WTC11 (cell line): ENCODE results near the gene ST8SIA1. TPM values are rescaled to one million over a fixed set of nuclear protein-coding genes. Genes with fewer than 3 reads are reported as not detected.

ENCODE experiments used
- ATAC-seq: fragments of 200-7000 bp; cut with Tn5 transposase; 2 replicates; pipeline ENCODE4 v1.10.0; 2021; ENCODE audit warnings: mild to moderate bottlenecking, moderate library complexity
- CTCF ChIA-PET: fragments of 300-600 bp; sonication (Branson Sonifier 250); formaldehyde crosslinking; loops from one replicate; lab custom pipeline; 2021; ENCODE audit warnings: antibody characterized with exemption; lab: Charles Lee
- POLR2A ChIA-PET: fragments of 350-600 bp; sonication (Branson Sonifier 250); formaldehyde crosslinking; loops from one replicate; lab custom pipeline; 2021; ENCODE audit warnings: antibody characterized with exemption; lab: Charles Lee
- DNase-seq: peaks from one replicate; pipeline ENCODE4 v3.0.0; 2021; ENCODE audit warnings: low spot score
- H3K27ac Mint-ChIP-seq: 2 replicates; pipeline ENCODE4 v1.8.0; 2021; ENCODE audit warnings: mixed read lengths
- H3K27me3 Mint-ChIP-seq: 2 replicates; pipeline ENCODE4 v1.8.0; 2021; ENCODE audit warnings: low read depth, mild to moderate bottlenecking, moderate library complexity, mixed read lengths
- H3K36me3 Mint-ChIP-seq: 2 replicates; pipeline ENCODE4 v1.8.0; 2021; ENCODE audit warnings: mixed read lengths
- H3K4me1 Mint-ChIP-seq: 2 replicates; pipeline ENCODE4 v1.8.0; 2022; ENCODE audit warnings: mixed read lengths
- H3K4me3 Mint-ChIP-seq: 2 replicates; pipeline ENCODE4 v1.8.0; 2021; ENCODE audit warnings: mild to moderate bottlenecking, moderate library complexity, mixed read lengths
- H3K9me3 Mint-ChIP-seq: 2 replicates; pipeline ENCODE4 v1.8.0; 2021; ENCODE audit warnings: mixed read lengths
- CREB1 ChIP-seq: sonication (generic); formaldehyde crosslinking; IDR thresholded peaks from 2 replicates; pipeline ENCODE4 v1.8.0; 2023; ENCODE audit warnings: mild to moderate bottlenecking, missing genetic modification reagents
- ETV6 ChIP-seq: sonication (generic); formaldehyde crosslinking; IDR thresholded peaks from 2 replicates; pipeline ENCODE4 v1.8.1; 2022; ENCODE audit warnings: mild to moderate bottlenecking, missing genetic modification reagents
- GTF2I ChIP-seq: fragments of 250-450 bp; sonication (Bioruptor Pico); conservative IDR thresholded peaks from 2 replicates; pipeline ENCODE4 v1.4.0; 2021; ENCODE audit warnings: mild to moderate bottlenecking
- HMGA2 ChIP-seq: fragments of 250-450 bp; sonication (Bioruptor Pico); IDR thresholded peaks from 2 replicates; pipeline ENCODE4 v1.4.0; 2021; ENCODE audit warnings: mild to moderate bottlenecking, moderate library complexity
- IRF2 ChIP-seq: sonication (generic); formaldehyde crosslinking; IDR thresholded peaks from 2 replicates; pipeline ENCODE4 v1.8.0; 2022; ENCODE audit warnings: low read depth, missing genetic modification reagents, borderline replicate concordance
- JAZF1 ChIP-seq: fragments of 250-450 bp; sonication (Bioruptor Pico); IDR thresholded peaks from 2 replicates; pipeline ENCODE4 v1.9.0; 2021; ENCODE audit warnings: moderate library complexity, mild to moderate bottlenecking, inconsistent platforms
- JUN ChIP-seq: sonication (generic); formaldehyde crosslinking; IDR thresholded peaks from 2 replicates; pipeline ENCODE4 v1.8.0; 2023; ENCODE audit warnings: mild to moderate bottlenecking, missing genetic modification reagents
- MXD4 ChIP-seq: fragments of 250-450 bp; sonication (Bioruptor Pico); IDR thresholded peaks from 2 replicates; pipeline ENCODE4 v1.8.0; 2021; ENCODE audit warnings: mild to moderate bottlenecking, moderate library complexity, borderline replicate concordance
- NFE2L1 ChIP-seq: sonication (generic); formaldehyde crosslinking; IDR thresholded peaks from 2 replicates; pipeline ENCODE4 v1.8.1; 2023; ENCODE audit warnings: missing genetic modification reagents
- NR2C2 ChIP-seq: sonication (generic); formaldehyde crosslinking; IDR thresholded peaks from 2 replicates; pipeline ENCODE4 v1.8.0; 2022; ENCODE audit warnings: mild to moderate bottlenecking, missing genetic modification reagents
- TEAD4 ChIP-seq: sonication (generic); formaldehyde crosslinking; IDR thresholded peaks from 2 replicates; pipeline ENCODE4 v1.8.0; 2022; ENCODE audit warnings: mild to moderate bottlenecking, missing genetic modification reagents
- ZNF232 ChIP-seq: sonication (generic); formaldehyde crosslinking; IDR thresholded peaks from 2 replicates; pipeline ENCODE4 v1.8.0; 2022; ENCODE audit warnings: mild to moderate bottlenecking, missing genetic modification reagents
- ZNF317 ChIP-seq: sonication (generic); formaldehyde crosslinking; IDR thresholded peaks from 2 replicates; pipeline ENCODE4 v1.8.1; 2023; ENCODE audit warnings: low read depth, mild to moderate bottlenecking, moderate library complexity, missing genetic modification reagents, borderline replicate concordance
- total RNA-seq: library from RNA; stranded (reverse); gene quantifications from 3 replicates; pipeline ENCODE4 v1.2.3, GENCODE V29; 2021
- TF ChIP-seq, protein P1 (sequence below): sonication (generic); formaldehyde crosslinking; conservative IDR thresholded peaks from 2 replicates; pipeline ENCODE4 v1.8.1; 2022; ENCODE audit warnings: mild to moderate bottlenecking, missing genetic modification reagents
- TF ChIP-seq, protein P2 (sequence below): fragments of 200-600 bp; IDR thresholded peaks from 2 replicates; pipeline ENCODE4 v1.8.0; 2022; ENCODE audit warnings: antibody characterized with exemption
- TF ChIP-seq, protein P3 (sequence below): fragments of 250-450 bp; sonication (Bioruptor Pico); conservative IDR thresholded peaks from 2 replicates; pipeline ENCODE4 v1.9.0; 2021; ENCODE audit warnings: mild to moderate bottlenecking
- TF ChIP-seq, protein P4 (sequence below): sonication (generic); formaldehyde crosslinking; IDR thresholded peaks from 2 replicates; pipeline ENCODE4 v1.8.1; 2022; ENCODE audit warnings: low read depth, mild to moderate bottlenecking, moderate library complexity, missing genetic modification reagents, borderline replicate concordance
- TF ChIP-seq, protein P5 (sequence below): sonication (generic); formaldehyde crosslinking; IDR thresholded peaks from 2 replicates; pipeline ENCODE4 v1.8.0; 2023; ENCODE audit warnings: mild to moderate bottlenecking, missing genetic modification reagents
- TF ChIP-seq, protein P6 (sequence below): sonication (generic); formaldehyde crosslinking; IDR thresholded peaks from 2 replicates; pipeline ENCODE4 v1.8.1; 2023; ENCODE audit warnings: mild to moderate bottlenecking, missing genetic modification reagents
- TF ChIP-seq, protein P7 (sequence below): sonication (generic); formaldehyde crosslinking; IDR thresholded peaks from 2 replicates; pipeline ENCODE4 v1.8.1; 2022; ENCODE audit warnings: missing genetic modification reagents, borderline replicate concordance

ST8SIA1 gene
- total RNA-seq, 1 experiment from 2014 or later = 2.3 TPM

DNA sequence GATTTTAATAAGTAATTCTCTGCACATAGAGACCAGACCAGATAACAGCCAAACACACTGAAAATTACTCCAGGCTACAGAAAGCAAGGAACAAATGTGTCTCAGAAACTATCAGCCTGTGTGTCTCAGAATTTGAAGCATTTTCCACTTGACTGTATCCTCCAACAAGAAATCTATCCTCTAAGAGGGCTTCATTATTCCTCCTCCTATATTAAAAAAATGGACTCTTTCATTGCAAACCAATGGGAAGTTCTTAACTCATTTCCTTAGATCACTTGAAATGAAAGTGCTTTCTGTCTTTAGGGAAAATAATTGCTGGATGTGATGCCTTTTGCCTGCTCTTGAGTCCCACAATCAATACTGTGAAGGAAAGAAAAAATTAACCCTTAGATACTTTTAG, 2.3 kb downstream of the ST8SIA1 start:
- H3K9me3 Mint-ChIP-seq = no peaks in the 10 kb centered on the region
- H3K36me3 Mint-ChIP-seq = no peaks in the 10 kb centered on the region
- DNase-seq (no peak), ATAC-seq (no peak)
- H3K4me3 Mint-ChIP-seq = no peak overlapping the region
- TF ChIP-seq NFE2L1 (CRISPR knock-in tag) (no peak), NR2C2 (no peak), JUN (CRISPR knock-in tag) (no peak), IRF2 (no peak), HMGA2 (CRISPR knock-in tag) (no peak), MXD4 (CRISPR knock-in tag) (no peak), ZNF232 (no peak), ZNF317 (CRISPR knock-in tag) (no peak)
- TF ChIP-seq, protein P1, sequence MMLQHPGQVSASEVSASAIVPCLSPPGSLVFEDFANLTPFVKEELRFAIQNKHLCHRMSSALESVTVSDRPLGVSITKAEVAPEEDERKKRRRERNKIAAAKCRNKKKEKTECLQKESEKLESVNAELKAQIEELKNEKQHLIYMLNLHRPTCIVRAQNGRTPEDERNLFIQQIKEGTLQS (CRISPR knock-in tag) = no peak
- TF ChIP-seq, protein P2, sequence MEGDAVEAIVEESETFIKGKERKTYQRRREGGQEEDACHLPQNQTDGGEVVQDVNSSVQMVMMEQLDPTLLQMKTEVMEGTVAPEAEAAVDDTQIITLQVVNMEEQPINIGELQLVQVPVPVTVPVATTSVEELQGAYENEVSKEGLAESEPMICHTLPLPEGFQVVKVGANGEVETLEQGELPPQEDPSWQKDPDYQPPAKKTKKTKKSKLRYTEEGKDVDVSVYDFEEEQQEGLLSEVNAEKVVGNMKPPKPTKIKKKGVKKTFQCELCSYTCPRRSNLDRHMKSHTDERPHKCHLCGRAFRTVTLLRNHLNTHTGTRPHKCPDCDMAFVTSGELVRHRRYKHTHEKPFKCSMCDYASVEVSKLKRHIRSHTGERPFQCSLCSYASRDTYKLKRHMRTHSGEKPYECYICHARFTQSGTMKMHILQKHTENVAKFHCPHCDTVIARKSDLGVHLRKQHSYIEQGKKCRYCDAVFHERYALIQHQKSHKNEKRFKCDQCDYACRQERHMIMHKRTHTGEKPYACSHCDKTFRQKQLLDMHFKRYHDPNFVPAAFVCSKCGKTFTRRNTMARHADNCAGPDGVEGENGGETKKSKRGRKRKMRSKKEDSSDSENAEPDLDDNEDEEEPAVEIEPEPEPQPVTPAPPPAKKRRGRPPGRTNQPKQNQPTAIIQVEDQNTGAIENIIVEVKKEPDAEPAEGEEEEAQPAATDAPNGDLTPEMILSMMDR = no peak
- TF ChIP-seq, protein P3, sequence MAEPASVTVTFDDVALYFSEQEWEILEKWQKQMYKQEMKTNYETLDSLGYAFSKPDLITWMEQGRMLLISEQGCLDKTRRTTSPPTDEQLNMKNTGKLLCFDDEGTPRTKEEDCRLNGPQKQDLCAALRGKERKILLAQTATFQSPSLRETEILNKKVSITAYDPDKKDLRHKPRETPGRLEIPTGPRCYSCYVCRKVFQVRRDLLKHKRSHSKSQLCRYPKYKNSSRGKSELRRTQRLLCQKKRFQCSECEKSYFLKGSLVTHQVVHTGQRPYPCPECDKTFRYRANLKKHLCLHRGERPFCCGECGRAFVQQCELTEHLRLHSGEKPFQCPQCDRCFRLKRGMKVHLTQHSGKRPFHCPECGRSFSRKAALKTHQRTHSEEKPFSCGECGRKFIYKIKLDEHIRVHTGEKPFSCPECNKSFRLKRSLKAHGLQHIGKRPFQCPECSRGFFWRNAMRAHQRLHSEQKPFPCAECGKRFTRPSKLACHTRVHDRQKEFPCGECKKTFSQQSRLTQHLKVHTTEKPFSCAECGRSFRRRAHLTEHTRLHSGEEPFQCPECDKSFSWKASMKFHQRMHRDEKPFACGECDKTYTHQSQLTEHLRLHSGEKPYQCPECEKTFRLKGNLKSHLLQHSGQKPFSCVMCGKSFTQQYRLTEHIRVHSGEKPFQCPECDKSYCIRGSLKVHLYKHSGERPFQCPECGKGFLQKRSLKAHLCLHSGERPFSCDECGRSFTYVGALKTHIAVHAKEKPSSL (CRISPR knock-in tag) = no peak
- H3K4me1 Mint-ChIP-seq = peaks cover 34% of the 10 kb centered on the region
- no peak overlapping the region for H3K27ac Mint-ChIP-seq
- peaks cover 49% of the 10 kb centered on the region for H3K27me3 Mint-ChIP-seq
- POLR2A ChIA-PET = no interaction called here
- CTCF ChIA-PET = no interaction called here

DNA sequence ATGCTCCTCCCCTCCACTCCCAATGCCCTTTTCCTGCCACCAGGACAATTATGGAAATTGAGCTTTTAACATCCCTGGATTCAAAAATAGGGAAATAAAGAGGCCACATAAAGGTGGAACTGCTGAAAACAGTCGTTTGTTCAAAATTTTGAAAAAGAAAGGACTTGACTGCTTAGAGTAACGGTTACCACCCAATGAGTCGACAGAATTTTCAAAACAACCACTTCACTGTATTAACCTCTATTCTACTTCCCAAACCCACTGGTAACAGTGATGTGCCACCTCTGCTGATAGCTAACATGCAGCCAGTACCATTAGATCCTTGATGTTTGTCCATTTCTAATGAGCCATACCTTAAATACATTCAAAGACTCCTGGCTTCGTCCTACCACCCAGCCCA, 4.9 kb downstream of the ST8SIA1 start:
- peaks cover 31% of the 10 kb centered on the region for H3K4me1 Mint-ChIP-seq
- H3K27me3 Mint-ChIP-seq = peaks cover 33% of the 10 kb centered on the region
- H3K4me3 Mint-ChIP-seq = no peak overlapping the region
- no peak for ATAC-seq
- DNase-seq = no peak
- TF ChIP-seq JAZF1 (CRISPR knock-in tag) (no peak), GTF2I (no peak), TEAD4 (CRISPR knock-in tag) (no peak)
- TF ChIP-seq, protein P4, sequence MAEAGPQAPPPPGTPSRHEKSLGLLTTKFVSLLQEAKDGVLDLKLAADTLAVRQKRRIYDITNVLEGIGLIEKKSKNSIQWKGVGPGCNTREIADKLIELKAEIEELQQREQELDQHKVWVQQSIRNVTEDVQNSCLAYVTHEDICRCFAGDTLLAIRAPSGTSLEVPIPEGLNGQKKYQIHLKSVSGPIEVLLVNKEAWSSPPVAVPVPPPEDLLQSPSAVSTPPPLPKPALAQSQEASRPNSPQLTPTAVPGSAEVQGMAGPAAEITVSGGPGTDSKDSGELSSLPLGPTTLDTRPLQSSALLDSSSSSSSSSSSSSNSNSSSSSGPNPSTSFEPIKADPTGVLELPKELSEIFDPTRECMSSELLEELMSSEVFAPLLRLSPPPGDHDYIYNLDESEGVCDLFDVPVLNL (CRISPR knock-in tag) = no peak
- POLR2A ChIA-PET = no interaction called here
- CTCF ChIA-PET = interaction anchor here (1.6 kb wide), 1 partner anchor 208 kb away, joined by 5 read pairs; no protein-coding TSS in a partner anchor
- no peak overlapping the region for H3K27ac Mint-ChIP-seq
- H3K9me3 Mint-ChIP-seq = no peaks in the 10 kb centered on the region
- no peaks in the 10 kb centered on the region for H3K36me3 Mint-ChIP-seq

DNA sequence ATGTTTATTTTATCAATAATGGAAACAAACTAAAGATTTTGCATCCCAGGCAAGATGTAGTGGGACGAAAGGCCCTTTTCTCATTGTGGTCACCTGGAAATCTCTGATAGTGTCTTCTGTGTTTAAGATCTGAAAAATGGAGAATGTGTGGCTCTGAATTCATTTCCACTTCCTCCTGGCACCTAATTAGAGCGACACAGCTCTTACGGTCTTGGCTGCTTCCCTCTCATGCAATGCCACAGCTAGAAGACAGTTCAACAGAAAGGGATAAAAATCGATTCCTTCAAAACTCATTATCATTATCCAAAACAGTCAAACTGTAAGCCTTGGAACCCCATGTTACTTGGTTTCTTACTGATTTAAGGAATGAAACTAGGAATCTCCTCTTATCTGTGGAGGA, 9.3 kb downstream of the ST8SIA1 start:
- Mint-ChIP-seq H3K9me3 (peaks cover 5% of the 10 kb centered on the region), H3K27me3 (no peaks in the 10 kb centered on the region), H3K4me3 (no peak overlapping the region), H3K36me3 (no peaks in the 10 kb centered on the region), H3K27ac (no peak overlapping the region), H3K4me1 (peaks cover 35% of the 10 kb centered on the region)
- ChIA-PET POLR2A (no interaction called here), CTCF (no interaction called here)
- ATAC-seq (no peak), DNase-seq (no peak)
- TF ChIP-seq CREB1 (no peak), ZNF232 (no peak), ETV6 (CRISPR knock-in tag) (no peak)
- TF ChIP-seq, protein P2 = no peak
- TF ChIP-seq, protein P5, sequence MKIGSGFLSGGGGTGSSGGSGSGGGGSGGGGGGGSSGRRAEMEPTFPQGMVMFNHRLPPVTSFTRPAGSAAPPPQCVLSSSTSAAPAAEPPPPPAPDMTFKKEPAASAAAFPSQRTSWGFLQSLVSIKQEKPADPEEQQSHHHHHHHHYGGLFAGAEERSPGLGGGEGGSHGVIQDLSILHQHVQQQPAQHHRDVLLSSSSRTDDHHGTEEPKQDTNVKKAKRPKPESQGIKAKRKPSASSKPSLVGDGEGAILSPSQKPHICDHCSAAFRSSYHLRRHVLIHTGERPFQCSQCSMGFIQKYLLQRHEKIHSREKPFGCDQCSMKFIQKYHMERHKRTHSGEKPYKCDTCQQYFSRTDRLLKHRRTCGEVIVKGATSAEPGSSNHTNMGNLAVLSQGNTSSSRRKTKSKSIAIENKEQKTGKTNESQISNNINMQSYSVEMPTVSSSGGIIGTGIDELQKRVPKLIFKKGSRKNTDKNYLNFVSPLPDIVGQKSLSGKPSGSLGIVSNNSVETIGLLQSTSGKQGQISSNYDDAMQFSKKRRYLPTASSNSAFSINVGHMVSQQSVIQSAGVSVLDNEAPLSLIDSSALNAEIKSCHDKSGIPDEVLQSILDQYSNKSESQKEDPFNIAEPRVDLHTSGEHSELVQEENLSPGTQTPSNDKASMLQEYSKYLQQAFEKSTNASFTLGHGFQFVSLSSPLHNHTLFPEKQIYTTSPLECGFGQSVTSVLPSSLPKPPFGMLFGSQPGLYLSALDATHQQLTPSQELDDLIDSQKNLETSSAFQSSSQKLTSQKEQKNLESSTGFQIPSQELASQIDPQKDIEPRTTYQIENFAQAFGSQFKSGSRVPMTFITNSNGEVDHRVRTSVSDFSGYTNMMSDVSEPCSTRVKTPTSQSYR (CRISPR knock-in tag) = no peak
- TF ChIP-seq, protein P6, sequence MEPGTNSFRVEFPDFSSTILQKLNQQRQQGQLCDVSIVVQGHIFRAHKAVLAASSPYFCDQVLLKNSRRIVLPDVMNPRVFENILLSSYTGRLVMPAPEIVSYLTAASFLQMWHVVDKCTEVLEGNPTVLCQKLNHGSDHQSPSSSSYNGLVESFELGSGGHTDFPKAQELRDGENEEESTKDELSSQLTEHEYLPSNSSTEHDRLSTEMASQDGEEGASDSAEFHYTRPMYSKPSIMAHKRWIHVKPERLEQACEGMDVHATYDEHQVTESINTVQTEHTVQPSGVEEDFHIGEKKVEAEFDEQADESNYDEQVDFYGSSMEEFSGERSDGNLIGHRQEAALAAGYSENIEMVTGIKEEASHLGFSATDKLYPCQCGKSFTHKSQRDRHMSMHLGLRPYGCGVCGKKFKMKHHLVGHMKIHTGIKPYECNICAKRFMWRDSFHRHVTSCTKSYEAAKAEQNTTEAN = no peak
- TF ChIP-seq, protein P7, sequence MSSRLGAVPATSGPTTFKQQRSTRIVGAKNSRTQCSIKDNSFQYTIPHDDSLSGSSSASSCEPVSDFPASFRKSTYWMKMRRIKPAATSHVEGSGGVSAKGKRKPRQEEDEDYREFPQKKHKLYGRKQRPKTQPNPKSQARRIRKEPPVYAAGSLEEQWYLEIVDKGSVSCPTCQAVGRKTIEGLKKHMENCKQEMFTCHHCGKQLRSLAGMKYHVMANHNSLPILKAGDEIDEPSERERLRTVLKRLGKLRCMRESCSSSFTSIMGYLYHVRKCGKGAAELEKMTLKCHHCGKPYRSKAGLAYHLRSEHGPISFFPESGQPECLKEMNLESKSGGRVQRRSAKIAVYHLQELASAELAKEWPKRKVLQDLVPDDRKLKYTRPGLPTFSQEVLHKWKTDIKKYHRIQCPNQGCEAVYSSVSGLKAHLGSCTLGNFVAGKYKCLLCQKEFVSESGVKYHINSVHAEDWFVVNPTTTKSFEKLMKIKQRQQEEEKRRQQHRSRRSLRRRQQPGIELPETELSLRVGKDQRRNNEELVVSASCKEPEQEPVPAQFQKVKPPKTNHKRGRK = no peak
